WERI-Rb-1 (cell line): ENCODE measurements around the gene FCHO2.

Source experiments
- DNase-seq: peaks from one replicate; pipeline ENCODE4 v3.0.0-alpha.2; 2020
- H3K27ac ChIP-seq: fragments of 250-450 bp; sonication (Bioruptor Pico); 2 replicates; pipeline ENCODE4 v1.5.1; 2020; ENCODE audit warnings: mild to moderate bottlenecking, moderate library complexity
- H3K27me3 ChIP-seq: fragments of 250-450 bp; sonication (Bioruptor Pico); 2 replicates; pipeline ENCODE4 v1.5.1; 2021; ENCODE audit warnings: mild to moderate bottlenecking, low read depth, moderate library complexity; ENCODE audit not compliant: insufficient read depth, severe bottlenecking
- H3K36me3 ChIP-seq: fragments of 250-450 bp; sonication (Bioruptor Pico); 2 replicates; pipeline ENCODE4 v1.5.1; 2020; ENCODE audit warnings: mild to moderate bottlenecking, moderate library complexity
- H3K4me3 ChIP-seq: 2 replicates; pipeline ENCODE4 v1.5.1; 2011; ENCODE audit warnings: low read depth, mild to moderate bottlenecking, control low read depth, low read length
- H3K9me3 ChIP-seq: fragments of 250-450 bp; sonication (Bioruptor Pico); 2 replicates; pipeline ENCODE4 v1.5.1; 2021; ENCODE audit warnings: mild to moderate bottlenecking, moderate library complexity; ENCODE audit not compliant: severe bottlenecking
- CTCF ChIP-seq: IDR thresholded peaks from 2 replicates; pipeline ENCODE4 v1.5.1; 2011; ENCODE audit warnings: low read depth, mild to moderate bottlenecking, control low read depth, inconsistent platforms, low read length

Gene FCHO2

DNA sequence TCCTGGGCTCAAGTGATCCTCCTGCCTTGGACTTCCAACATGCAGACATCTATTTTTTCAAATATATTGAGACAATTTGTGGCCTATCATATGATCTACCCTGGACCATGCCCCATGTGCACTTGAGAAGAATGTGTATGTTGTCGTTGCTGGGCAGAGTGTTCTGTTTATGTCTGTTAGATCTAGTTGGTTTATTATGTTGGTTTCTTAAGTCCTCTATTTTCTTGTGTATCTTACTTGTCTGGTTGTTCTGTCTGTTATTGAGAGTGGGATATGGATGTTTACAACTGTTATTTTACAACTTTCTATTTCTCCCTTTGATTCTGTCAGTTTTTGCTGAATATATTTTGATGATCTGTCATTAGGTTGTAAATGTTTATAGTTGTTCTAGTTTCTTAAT is 154.3 kb downstream of the FCHO2 start:
- no peak overlapping the region for H3K27ac ChIP-seq
- DNase-seq = no peak
- no peak overlapping the region for H3K4me3 ChIP-seq
- no peaks in the 10 kb centered on the region for H3K36me3 ChIP-seq
- no peak for TF ChIP-seq CTCF
- H3K27me3 ChIP-seq = no peaks in the 10 kb centered on the region
- H3K9me3 ChIP-seq = no peaks in the 10 kb centered on the region

DNA sequence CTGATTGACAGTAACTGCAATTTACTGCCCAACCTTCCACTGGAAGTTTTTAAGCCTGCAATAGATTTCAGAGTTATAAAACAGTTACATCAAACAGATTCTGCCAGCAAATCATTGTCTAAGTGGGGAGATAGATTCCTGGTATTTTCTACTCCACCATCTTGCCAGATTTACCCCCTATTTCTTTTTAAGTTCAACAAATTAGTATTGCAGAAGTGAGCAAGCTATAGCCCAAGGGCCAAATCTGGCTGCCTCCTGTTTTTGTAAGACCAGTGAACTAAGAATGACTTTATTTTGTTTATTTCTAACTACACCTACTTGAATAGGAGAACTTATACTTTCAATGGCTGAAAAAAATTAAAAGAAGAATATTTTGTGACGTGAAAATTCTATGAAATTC is 155.7 kb downstream of the FCHO2 start:
- no peak for DNase-seq
- H3K9me3 ChIP-seq = no peaks in the 10 kb centered on the region
- no peak overlapping the region for H3K4me3 ChIP-seq
- no peak for TF ChIP-seq CTCF
- no peaks in the 10 kb centered on the region for H3K36me3 ChIP-seq
- no peak overlapping the region for H3K27ac ChIP-seq
- no peaks in the 10 kb centered on the region for H3K27me3 ChIP-seq

DNA sequence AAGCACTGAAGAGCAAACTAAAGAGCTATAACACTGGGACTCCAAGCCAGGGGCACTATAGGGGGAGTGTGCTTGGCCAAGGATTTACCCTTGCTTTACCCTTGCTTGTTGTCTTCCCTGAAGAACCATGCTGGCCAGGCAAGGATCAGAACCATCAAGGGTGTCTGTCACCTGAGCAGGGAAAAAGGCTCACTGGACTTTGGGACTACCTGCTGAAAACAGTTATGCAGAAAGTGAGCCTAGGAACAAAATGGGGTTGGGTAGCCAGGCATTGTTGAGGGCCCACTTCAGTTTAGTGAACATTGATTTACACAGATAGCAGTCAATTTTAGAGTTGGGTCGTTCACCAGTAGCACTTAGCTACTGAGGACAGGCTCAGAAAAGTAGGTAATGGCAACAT is 156.5 kb downstream of the FCHO2 start:
- Histone ChIP-seq H3K27me3 (no peaks in the 10 kb centered on the region), H3K4me3 (no peak overlapping the region), H3K36me3 (no peaks in the 10 kb centered on the region), H3K27ac (no peak overlapping the region), H3K9me3 (no peaks in the 10 kb centered on the region)
- TF ChIP-seq CTCF = no peak
- DNase-seq = no peak

DNA sequence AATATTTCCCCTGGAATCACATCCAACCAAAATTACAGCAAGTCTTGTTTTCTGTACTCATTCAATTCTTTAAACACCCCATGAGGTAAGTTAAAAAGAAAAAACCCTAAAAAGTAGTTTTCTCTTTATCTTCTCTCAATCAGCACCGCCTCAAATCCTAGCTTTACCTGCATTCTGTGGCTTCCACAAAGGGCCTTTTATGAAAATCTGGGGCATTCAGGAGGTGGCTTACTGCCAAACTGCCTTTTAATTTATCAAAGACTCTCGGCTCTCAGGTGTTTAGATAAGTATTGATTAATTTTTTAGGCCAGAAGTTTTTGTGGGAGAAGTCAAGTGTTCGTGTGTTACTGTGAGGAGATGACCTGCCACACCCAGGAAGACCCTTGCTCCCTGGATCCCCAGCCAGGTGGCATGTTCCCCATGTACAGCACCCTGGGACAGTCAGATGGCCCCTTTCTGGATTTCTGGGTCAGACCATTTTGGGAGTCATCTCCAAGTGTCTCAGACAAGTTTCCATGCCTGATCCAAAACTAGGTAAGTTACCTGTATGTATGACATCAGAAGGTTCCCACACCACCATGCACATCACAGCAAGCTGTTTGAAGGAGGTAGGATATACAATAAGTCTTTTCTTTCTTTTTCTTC is 158.3 kb downstream of the FCHO2 start:
- no peak overlapping the region for H3K27ac ChIP-seq
- no peak overlapping the region for H3K4me3 ChIP-seq
- no peaks in the 10 kb centered on the region for H3K9me3 ChIP-seq
- no peak for DNase-seq
- no peak for TF ChIP-seq CTCF
- H3K27me3 ChIP-seq = no peaks in the 10 kb centered on the region
- no peaks in the 10 kb centered on the region for H3K36me3 ChIP-seq

DNA sequence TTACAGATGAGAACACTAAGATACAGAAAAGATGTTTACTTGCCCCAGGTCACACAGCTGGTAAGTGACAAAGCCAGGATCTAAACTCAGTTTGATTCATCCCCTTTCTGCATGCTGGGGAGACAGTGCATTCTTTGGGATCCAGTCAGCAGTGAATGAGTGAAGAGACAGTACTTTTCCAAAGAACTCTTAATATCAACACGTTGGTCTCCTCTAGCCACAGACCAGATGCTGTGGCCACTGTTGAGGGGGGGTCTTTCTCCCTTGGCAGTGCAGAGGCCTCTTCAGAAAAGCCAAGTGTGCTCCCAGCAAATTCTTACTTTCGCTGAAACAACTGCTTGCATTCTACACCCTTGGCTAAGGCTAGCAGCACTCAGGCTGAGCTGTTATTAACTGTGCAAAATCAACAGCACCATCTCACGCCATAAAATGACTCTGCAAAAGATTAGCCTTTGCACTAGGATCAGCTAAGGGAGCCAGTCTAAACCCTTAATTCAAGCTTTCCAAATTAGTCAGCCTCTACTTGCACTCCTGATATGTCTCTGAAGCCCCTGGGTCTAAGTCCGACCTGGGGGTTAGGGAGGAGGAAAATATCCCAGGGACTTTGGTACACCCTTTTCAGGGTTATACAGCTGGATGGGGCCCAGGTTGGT is 159.7 kb downstream of the FCHO2 start:
- Histone ChIP-seq H3K27me3 (no peaks in the 10 kb centered on the region), H3K27ac (no peak overlapping the region), H3K4me3 (no peak overlapping the region), H3K9me3 (no peaks in the 10 kb centered on the region), H3K36me3 (no peaks in the 10 kb centered on the region)
- no peak for TF ChIP-seq CTCF
- no peak for DNase-seq

GRCh38 chr5:73116506-73116905 is 160.7 kb downstream of the FCHO2 start:
- DNase-seq = no peak
- Histone ChIP-seq H3K36me3 (no peaks in the 10 kb centered on the region), H3K27me3 (no peaks in the 10 kb centered on the region), H3K4me3 (no peak overlapping the region), H3K27ac (no peak overlapping the region), H3K9me3 (no peaks in the 10 kb centered on the region)
- no peak for TF ChIP-seq CTCF
